Natural killer cell (primary cell): ENCODE results near the gene RPL41. TPM values are rescaled to one million over a fixed set of nuclear protein-coding genes. Genes with fewer than 3 reads are reported as not detected.

Experiments used
- ATAC-seq, 3 donors: fragments of 150-1000 bp in 2 of 3; fragments of 200-7000 bp in 1 of 3; cut with Tn5 transposase; 1 replicate in 1 of 3; 2 replicates in 2 of 3; pipeline ENCODE4 v1.10.0; 2021; ENCODE audit warnings: mild to moderate bottlenecking in 2 of 3, moderate library complexity in 2 of 3
- DNase-seq, 2 donors: peaks; one replicate each; pipeline versions ENCODE4 v3.0.0 to v3.0.0-alpha.2; 2013 to 2021; ENCODE audit warnings: mixed read lengths in 1 of 2
- H3K27ac ChIP-seq: one replicate; pipeline ENCODE4 v1.5.1; 2013; ENCODE audit warnings: mild to moderate bottlenecking, low read length
- H3K27me3 ChIP-seq: one replicate; pipeline ENCODE4 v1.6.1; 2013; ENCODE audit warnings: low read length; ENCODE audit not compliant: control insufficient read depth, insufficient read depth
- H3K36me3 ChIP-seq: one replicate; pipeline ENCODE4 v1.6.1; 2013; ENCODE audit warnings: low read length; ENCODE audit not compliant: control insufficient read depth, insufficient read depth
- H3K4me1 ChIP-seq: one replicate; pipeline ENCODE4 v1.6.1; 2013; ENCODE audit warnings: low read length; ENCODE audit not compliant: control insufficient read depth, insufficient read depth
- H3K4me3 ChIP-seq: one replicate; pipeline ENCODE4 v1.5.1; 2013; ENCODE audit warnings: low read length
- H3K9me3 ChIP-seq: one replicate; pipeline ENCODE4 v1.6.1; 2013; ENCODE audit warnings: low read length; ENCODE audit not compliant: control insufficient read depth, insufficient read depth
- H3K27ac Mint-ChIP-seq, 2 donors: one replicate each; pipeline ENCODE4 v1.8.0; 2022; ENCODE audit warnings: mild to moderate bottlenecking in 2 of 2, mixed read lengths in 2 of 2, moderate library complexity in 1 of 2
- H3K27me3 Mint-ChIP-seq, 2 donors: one replicate each; pipeline ENCODE4 v1.8.0; 2022; ENCODE audit warnings: low read depth in 2 of 2, mixed read lengths in 2 of 2
- H3K36me3 Mint-ChIP-seq: one replicate; pipeline ENCODE4 v1.8.0; 2022; ENCODE audit warnings: mixed read lengths
- H3K4me1 Mint-ChIP-seq, 2 donors: one replicate each; pipeline ENCODE4 v1.8.0; 2022; ENCODE audit warnings: mixed read lengths in 2 of 2
- H3K4me3 Mint-ChIP-seq: one replicate; pipeline ENCODE4 v1.8.0; 2022; ENCODE audit warnings: mild to moderate bottlenecking, moderate library complexity, mixed read lengths
- H3K9me3 Mint-ChIP-seq, 2 donors: one replicate each; pipeline ENCODE4 v1.8.0; 2022; ENCODE audit warnings: mixed read lengths in 2 of 2
- WGBS: methylation state at CpG from one replicate; pipeline ENCODE4 v1.1.7; 2013; ENCODE audit warnings: missing lambda C conversion rate; ENCODE audit not compliant: insufficient coverage; 5-methylcytosine and 5-hydroxymethylcytosine counted together
- intact Hi-C: fragments of 100-400 bp; cut with micrococcal nuclease; formaldehyde crosslinking; loops from one replicate; pipeline ENCODE4 v1.14.2; 2022
- total RNA-seq, 4 donors: library from RNA; stranded (reverse); fragments of 120-200 nt in 1 of 4; gene quantifications; one replicate each; pipeline versions ENCODE4 v1.2.3 to v1.2.4, GENCODE V29; 2013 to 2022
- TF ChIP-seq, protein P1 (sequence below): fragments of 200-600 bp; IDR thresholded peaks from one replicate; pipeline ENCODE4 v1.8.0; 2022; ENCODE audit warnings: antibody characterized with exemption

RPL41 gene
- total RNA-seq, 3 donors from 2014 or later (not counting 1 experiment from before 2014, with no cell fraction given) = 2,342 to 3,083 (median 3,009) TPM

- H3K4me1 Mint-ChIP-seq = peaks cover 33 to 42% of the 10 kb centered on the region in 2 donors
- TF ChIP-seq, protein P1, sequence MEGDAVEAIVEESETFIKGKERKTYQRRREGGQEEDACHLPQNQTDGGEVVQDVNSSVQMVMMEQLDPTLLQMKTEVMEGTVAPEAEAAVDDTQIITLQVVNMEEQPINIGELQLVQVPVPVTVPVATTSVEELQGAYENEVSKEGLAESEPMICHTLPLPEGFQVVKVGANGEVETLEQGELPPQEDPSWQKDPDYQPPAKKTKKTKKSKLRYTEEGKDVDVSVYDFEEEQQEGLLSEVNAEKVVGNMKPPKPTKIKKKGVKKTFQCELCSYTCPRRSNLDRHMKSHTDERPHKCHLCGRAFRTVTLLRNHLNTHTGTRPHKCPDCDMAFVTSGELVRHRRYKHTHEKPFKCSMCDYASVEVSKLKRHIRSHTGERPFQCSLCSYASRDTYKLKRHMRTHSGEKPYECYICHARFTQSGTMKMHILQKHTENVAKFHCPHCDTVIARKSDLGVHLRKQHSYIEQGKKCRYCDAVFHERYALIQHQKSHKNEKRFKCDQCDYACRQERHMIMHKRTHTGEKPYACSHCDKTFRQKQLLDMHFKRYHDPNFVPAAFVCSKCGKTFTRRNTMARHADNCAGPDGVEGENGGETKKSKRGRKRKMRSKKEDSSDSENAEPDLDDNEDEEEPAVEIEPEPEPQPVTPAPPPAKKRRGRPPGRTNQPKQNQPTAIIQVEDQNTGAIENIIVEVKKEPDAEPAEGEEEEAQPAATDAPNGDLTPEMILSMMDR = no peak
Measured at GRCh38 chr12:56120158-56120846, 3.9 kb downstream of the RPL41 start.

GRCh38 chr12:56121204-56121870 is 4.9 kb downstream of the RPL41 start:
- H3K9me3 Mint-ChIP-seq = no peaks in the 10 kb centered on the region
- H3K27me3 Mint-ChIP-seq = no peaks in the 10 kb centered on the region
- peaks cover 39 to 48% of the 10 kb centered on the region in 2 donors for H3K4me1 Mint-ChIP-seq
- Histone ChIP-seq H3K4me1 (peaks cover 33% of the 10 kb centered on the region), H3K4me3 (no peak overlapping the region), H3K27ac (no peak overlapping the region), H3K9me3 (no peaks in the 10 kb centered on the region), H3K36me3 (peaks cover 25% of the 10 kb centered on the region), H3K27me3 (no peaks in the 10 kb centered on the region)
- ATAC-seq = no peak
- H3K27ac Mint-ChIP-seq = peak overlapping the region in 1 of 2 donors; percentile 99
- DNase-seq = no peak
- no peak overlapping the region for H3K4me3 Mint-ChIP-seq
- H3K36me3 Mint-ChIP-seq = no peaks in the 10 kb centered on the region
- WGBS = 96% methylated on average over 11 of the region's 11 CpGs
- intact Hi-C loops = no loop called here
- TF ChIP-seq, protein P1 = no peak

More at GRCh38 chr12:56120158-56120846, 3.9 kb downstream of the RPL41 start:
- DNase-seq (no peak), ATAC-seq (no peak)
- Mint-ChIP-seq H3K27ac (peak overlapping the region; percentile 95 to 99), H3K9me3 (no peaks in the 10 kb centered on the region), H3K4me3 (peak overlapping the region; percentile 98), H3K27me3 (no peaks in the 10 kb centered on the region), H3K36me3 (no peaks in the 10 kb centered on the region)
- Histone ChIP-seq H3K36me3 (peaks cover 25% of the 10 kb centered on the region), H3K4me3 (no peak overlapping the region), H3K27ac (no peak overlapping the region), H3K4me1 (peaks cover 28% of the 10 kb centered on the region), H3K27me3 (no peaks in the 10 kb centered on the region), H3K9me3 (no peaks in the 10 kb centered on the region)
- intact Hi-C loops = no loop called here
- WGBS = 97% methylated on average over 17 of the region's 17 CpGs

- Mint-ChIP-seq H3K9me3 (no peaks in the 10 kb centered on the region), H3K36me3 (no peaks in the 10 kb centered on the region), H3K27me3 (no peaks in the 10 kb centered on the region), H3K4me3 (no peak overlapping the region), H3K4me1 (peaks cover 39 to 50% of the 10 kb centered on the region in 2 donors), H3K27ac (peak overlapping the region; percentile 26 to 99)
- WGBS = 94% methylated on average over 2 of the region's 2 CpGs
- Histone ChIP-seq H3K4me3 (no peak overlapping the region), H3K27me3 (no peaks in the 10 kb centered on the region), H3K36me3 (peaks cover 25% of the 10 kb centered on the region), H3K9me3 (no peaks in the 10 kb centered on the region), H3K4me1 (peaks cover 39% of the 10 kb centered on the region), H3K27ac (no peak overlapping the region)
- TF ChIP-seq, protein P1 = no peak
- no peak for DNase-seq
- ATAC-seq = no peak
- intact Hi-C loops = no loop called here
Measured at GRCh38 chr12:56122637-56123036, 6.2 kb downstream of the RPL41 start.
